H9 (cell line): ENCODE measurements around the gene BIRC5. TPM values are rescaled to one million over a fixed set of nuclear protein-coding genes. Genes with fewer than 3 reads are reported as not detected.
A peak's percentile ranks its signal among the peaks of the same experiment; 100 is the strongest.

Experiments used
- DNase-seq: peaks from one replicate; pipeline ENCODE4 v3.0.0-alpha.2; 2017
- H2AFZ ChIP-seq: one replicate; pipeline ENCODE4 v1.6.1; 2013; ENCODE audit warnings: mild to moderate bottlenecking, low read length, control low read depth, moderate library complexity
- H2AK5ac ChIP-seq: 2 replicates; pipeline ENCODE4 v1.6.1; 2013; ENCODE audit warnings: low read length, control low read depth, mixed read lengths; ENCODE audit not compliant: insufficient read length
- H2BK120ac ChIP-seq: one replicate; pipeline ENCODE4 v1.6.1; 2013; ENCODE audit warnings: low read depth, mild to moderate bottlenecking, low read length, control low read depth, inconsistent platforms; ENCODE audit not compliant: poor library complexity, severe bottlenecking
- H2BK12ac ChIP-seq: 2 replicates; pipeline ENCODE4 v1.6.1; 2013; ENCODE audit warnings: low read length, control low read depth, mixed read lengths, low read depth; ENCODE audit not compliant: insufficient read length
- H2BK15ac ChIP-seq: 2 replicates; pipeline ENCODE4 v1.6.1; 2013; ENCODE audit warnings: low read depth, low read length, control low read depth
- H2BK20ac ChIP-seq: one replicate; pipeline ENCODE4 v1.6.1; 2013; ENCODE audit warnings: low read depth, mild to moderate bottlenecking, low read length, control low read depth, inconsistent platforms; ENCODE audit not compliant: poor library complexity, severe bottlenecking
- H2BK5ac ChIP-seq: 2 replicates; pipeline ENCODE4 v1.6.1; 2013; ENCODE audit warnings: low read length, control low read depth, mixed read lengths; ENCODE audit not compliant: insufficient read length
- H3K14ac ChIP-seq: 2 replicates; pipeline ENCODE4 v1.6.1; 2013; ENCODE audit warnings: low read length, control low read depth; ENCODE audit not compliant: insufficient read depth
- H3K18ac ChIP-seq: 2 replicates; pipeline ENCODE4 v1.6.1; 2013; ENCODE audit warnings: low read depth, mild to moderate bottlenecking, mixed read lengths, low read length, control low read depth; ENCODE audit not compliant: insufficient read length
- H3K23ac ChIP-seq: 2 replicates; pipeline ENCODE4 v1.6.1; 2013; ENCODE audit warnings: low read length, control low read depth, mixed read lengths, low read depth; ENCODE audit not compliant: insufficient read length
- H3K23me2 ChIP-seq: 2 replicates; pipeline ENCODE4 v1.6.1; 2013; ENCODE audit warnings: low read depth, mild to moderate bottlenecking, mixed read lengths, low read length, control low read depth; ENCODE audit not compliant: insufficient read length, poor library complexity, severe bottlenecking
- H3K27ac ChIP-seq: 2 replicates; pipeline ENCODE4 v1.5.1; 2013; ENCODE audit warnings: low read length, control low read depth, mixed read lengths, low read depth; ENCODE audit not compliant: insufficient read length
- H3K27me3 ChIP-seq: 2 replicates; pipeline ENCODE4 v1.6.1; 2013; ENCODE audit warnings: low read length, control low read depth, inconsistent platforms; ENCODE audit not compliant: insufficient read depth
- H3K4ac ChIP-seq: 2 replicates; pipeline ENCODE4 v1.6.1; 2013; ENCODE audit warnings: low read depth, mild to moderate bottlenecking, control low read depth, inconsistent platforms, low read length, moderate library complexity
- H3K4me1 ChIP-seq: 2 replicates; pipeline ENCODE4 v1.6.1; 2013; ENCODE audit warnings: low read length, control low read depth, inconsistent platforms; ENCODE audit not compliant: insufficient read depth
- H3K4me2 ChIP-seq: 2 replicates; pipeline ENCODE4 v1.6.1; 2013; ENCODE audit warnings: low read length, control low read depth, mixed read lengths; ENCODE audit not compliant: insufficient read length, insufficient read depth
- H3K56ac ChIP-seq: 2 replicates; pipeline ENCODE4 v1.6.1; 2013; ENCODE audit warnings: low read depth, mild to moderate bottlenecking, mixed read lengths, low read length, control low read depth; ENCODE audit not compliant: insufficient read length
- H3K79me1 ChIP-seq: 2 replicates; pipeline ENCODE4 v1.6.1; 2013; ENCODE audit warnings: low read depth, mild to moderate bottlenecking, moderate library complexity, low read length, control low read depth, inconsistent platforms; ENCODE audit not compliant: insufficient read depth, poor library complexity, severe bottlenecking
- H3K79me2 ChIP-seq: 2 replicates; pipeline ENCODE4 v1.6.1; 2013; ENCODE audit warnings: low read length, control low read depth, inconsistent platforms; ENCODE audit not compliant: insufficient read depth
- H3K9ac ChIP-seq: 2 replicates; pipeline ENCODE4 v1.6.1; 2013; ENCODE audit warnings: low read length, control low read depth, mixed read lengths; ENCODE audit not compliant: insufficient read length; ENCODE audit errors: extremely low read depth
- H3K9me3 ChIP-seq: one replicate; pipeline ENCODE4 v1.6.1; 2013; ENCODE audit warnings: low read depth, low read length, inconsistent platforms; ENCODE audit not compliant: control insufficient read depth
- H3T11ph ChIP-seq: one replicate; pipeline ENCODE4 v1.6.1; 2013; ENCODE audit warnings: mild to moderate bottlenecking, low read length, control low read depth, inconsistent platforms
- H4K20me1 ChIP-seq: one replicate; pipeline ENCODE4 v1.6.1; 2013; ENCODE audit not compliant: control insufficient read depth, insufficient read length, insufficient read depth
- H4K5ac ChIP-seq: 2 replicates; pipeline ENCODE4 v1.6.1; 2013; ENCODE audit warnings: low read depth, mild to moderate bottlenecking, mixed read lengths, low read length, control low read depth; ENCODE audit not compliant: insufficient read length
- H4K8ac ChIP-seq: replicated peaks from 2 replicates; pipeline ENCODE4 v1.6.1; 2013; ENCODE audit warnings: low read length, control low read depth, mixed read lengths, low read depth; ENCODE audit not compliant: insufficient read length
- H4K91ac ChIP-seq: 2 replicates; pipeline ENCODE4 v1.6.1; 2013; ENCODE audit warnings: low read depth, mild to moderate bottlenecking, moderate library complexity, mixed read lengths, low read length, control low read depth; ENCODE audit not compliant: insufficient read length
- H3K27ac Mint-ChIP-seq, 3 experiments: 2 replicates in 2 of 3; 3 replicates in 1 of 3; pipeline ENCODE4 v1.8.0; 2020 to 2021; ENCODE audit warnings: mixed read lengths in 3 of 3, mild to moderate bottlenecking in 1 of 3, moderate library complexity in 1 of 3
- H3K27me3 Mint-ChIP-seq: 2 replicates; pipeline ENCODE4 v1.8.0; 2021; ENCODE audit warnings: low read depth, mild to moderate bottlenecking, moderate library complexity, mixed read lengths
- H3K36me3 Mint-ChIP-seq, 3 experiments: 2 replicates in 2 of 3; 3 replicates in 1 of 3; pipeline ENCODE4 v1.8.0; 2020 to 2021; ENCODE audit warnings: low read depth in 3 of 3, mixed read lengths in 3 of 3; ENCODE audit not compliant: insufficient read depth in 1 of 3
- H3K4me1 Mint-ChIP-seq, 2 experiments: 2 replicates each; pipeline ENCODE4 v1.8.0; 2020; ENCODE audit warnings: mixed read lengths in 2 of 2
- H3K4me3 Mint-ChIP-seq, 2 experiments: 2 replicates in 1 of 2; 3 replicates in 1 of 2; pipeline ENCODE4 v1.8.0; 2020 to 2021; ENCODE audit warnings: mild to moderate bottlenecking in 2 of 2, mixed read lengths in 2 of 2, moderate library complexity in 1 of 2
- H3K9me3 Mint-ChIP-seq, 2 experiments: 2 replicates in 1 of 2; 3 replicates in 1 of 2; pipeline ENCODE4 v1.8.0; 2020; ENCODE audit warnings: mild to moderate bottlenecking in 2 of 2, mixed read lengths in 2 of 2, moderate library complexity in 1 of 2
- CTCF ChIP-seq: fragments of 200-600 bp; sonication (generic); conservative IDR thresholded peaks from 3 replicates; pipeline ENCODE4 v1.8.0; 2021; ENCODE audit warnings: antibody characterized with exemption, mild to moderate bottlenecking
- WGBS: extraction: QIAGEN DNeasy Blood & Tissue Kit; methylation state at CpG from one replicate; pipeline ENCODE4 v1.1.7; 2013; ENCODE audit warnings: missing lambda C conversion rate, low lambda C conversion rate, mixed read lengths; ENCODE audit not compliant: insufficient read length; ENCODE audit errors: extremely low coverage; 5-methylcytosine and 5-hydroxymethylcytosine counted together
- total RNA-seq: library from RNA; stranded (reverse); gene quantifications from 2 replicates; pipeline ENCODE4 v1.2.1, GENCODE V29; 2021

BIRC5 gene
- total RNA-seq, 1 experiment from 2014 or later: 97.8 TPM

GRCh38 chr17:78259192-78259554 is 45.1 kb downstream of the BIRC5 start:
- Histone ChIP-seq H3K4ac (no peak overlapping the region), H3K23me2 (no peaks in the 10 kb centered on the region), H3K79me2 (no peaks in the 10 kb centered on the region), H2BK5ac (no peak overlapping the region), H3K18ac (no peak overlapping the region), H3K9ac (no peak overlapping the region), H3K4me1 (peaks cover 3% of the 10 kb centered on the region; the same call in 1 of the 2 replicates), H2AFZ (no peak overlapping the region), H3K27ac (no peak overlapping the region), H4K20me1 (no peaks in the 10 kb centered on the region), H3K79me1 (no peaks in the 10 kb centered on the region), H3K14ac (no peak overlapping the region), H2BK120ac (no peak overlapping the region), H3T11ph (no peak overlapping the region), H4K5ac (no peak overlapping the region), H2BK12ac (no peak overlapping the region), H2BK20ac (no peak overlapping the region), H2BK15ac (no peak overlapping the region), H3K56ac (no peak overlapping the region), H2AK5ac (no peak overlapping the region), H4K8ac (no peak overlapping the region), H3K9me3 (no peaks in the 10 kb centered on the region), H3K4me2 (no peak overlapping the region), H3K23ac (no peak overlapping the region), H4K91ac (no peak overlapping the region), H3K27me3 (no peaks in the 10 kb centered on the region)
- H3K36me3 Mint-ChIP-seq: no peaks in the 10 kb centered on the region
- no peak overlapping the region for H3K4me3 Mint-ChIP-seq
- H3K27ac Mint-ChIP-seq: no peak overlapping the region
- peaks cover 11 to 31% of the 10 kb centered on the region in 2 experiments for H3K4me1 Mint-ChIP-seq
- no peak for TF ChIP-seq CTCF
- peak; percentile 35 for DNase-seq
- peaks cover 1% of the 10 kb centered on the region; the same call in 1 of the 2 replicates for H3K27me3 Mint-ChIP-seq
- H3K9me3 Mint-ChIP-seq: peaks cover 0 to 3% of the 10 kb centered on the region in 2 experiments; a peak in 1 of 5 replicates
- WGBS: no CpG with 5 or more reads among the region's 10 CpGs
